Heart left ventricle (tissue), 16 donors: ENCODE measurements around the gene FAXDC2. TPM values are rescaled to one million over a fixed set of nuclear protein-coding genes. Genes with fewer than 3 reads are reported as not detected.
A peak's percentile ranks its signal among the peaks of the same experiment; 100 is the strongest.

ENCODE experiments used
- ATAC-seq, 4 donors: fragments of 200-7000 bp; cut with Tn5 transposase; one replicate each; pipeline ENCODE4 v1.9.1; 2020 to 2022; ENCODE audit warnings: moderate library complexity in 4 of 4, mild to moderate bottlenecking in 3 of 4, moderate number of reproducible peaks in 1 of 4
- DNase-seq, 5 donors: peaks; one replicate each; pipeline ENCODE4 v3.0.0-alpha.2; 2020
- H3K27ac ChIP-seq, 12 donors: fragments of 200-600 bp; sonication (generic) in 4 of 12; one replicate each; pipeline versions ENCODE4 v1.5.0 to v1.8.0; 2016 to 2022; ENCODE audit warnings: mild to moderate bottlenecking in 2 of 12
- H3K27me3 ChIP-seq, 9 donors: fragments of 200-600 bp; sonication (generic) in 2 of 9; one replicate each; pipeline versions ENCODE4 v1.5.1 to v1.8.0; 2016 to 2022; ENCODE audit warnings: mild to moderate bottlenecking in 3 of 9
- H3K36me3 ChIP-seq, 9 donors: fragments of 200-600 bp; sonication (generic) in 2 of 9; one replicate each; pipeline versions ENCODE4 v1.5.0 to v1.8.0; 2018 to 2022; ENCODE audit warnings: mild to moderate bottlenecking in 2 of 9
- H3K4me1 ChIP-seq, 12 donors: fragments of 200-600 bp; sonication (generic) in 4 of 12; one replicate each; pipeline versions ENCODE4 v1.5.0 to v1.8.0; 2016 to 2022; ENCODE audit warnings: mild to moderate bottlenecking in 3 of 12
- H3K4me3 ChIP-seq, 12 donors: fragments of 200-600 bp; sonication (generic) in 4 of 12; one replicate each; pipeline versions ENCODE4 v1.5.0 to v1.8.0; 2017 to 2022; ENCODE audit warnings: mild to moderate bottlenecking in 9 of 12, moderate library complexity in 4 of 12
- H3K9me3 ChIP-seq, 12 donors: fragments of 200-600 bp; sonication (generic) in 4 of 12; one replicate each; pipeline versions ENCODE4 v1.5.0 to v1.8.0; 2016 to 2022; ENCODE audit warnings: mild to moderate bottlenecking in 1 of 12
- POLR2A ChIP-seq, 2 donors: fragments of 450-650 bp; IDR thresholded peaks; one replicate each; pipeline ENCODE4 v1.6.1; 2017; ENCODE audit warnings: antibody characterized with exemption in 2 of 2, mild to moderate bottlenecking in 2 of 2, moderate library complexity in 2 of 2
- WGBS, 4 donors: extraction: QIAGEN DNeasy Blood & Tissue Kit in 2 of 4; methylation state at CpG; one replicate each; pipeline versions ENCODE4 v1.1.5 to v1.1.7; 2013 to 2018; 5-methylcytosine and 5-hydroxymethylcytosine counted together
- intact Hi-C, 10 donors: fragments of 100-400 bp; cut with DNase I; formaldehyde crosslinking; loops; one replicate each; pipeline versions ENCODE4 v1.11.1 to v1.14.2; 2022
- polyA plus RNA-seq, 2 donors: library from polyadenylated mRNA; stranded (reverse); fragments of 200-250 nt; gene quantifications; one replicate each; pipeline ENCODE4 v1.2.3, GENCODE V29; 2013
- total RNA-seq, 9 donors: library from RNA; depleted of rRNA in 2 of 9; stranded (reverse); fragments of >200 nt in 2 of 9; fragmentation: NEBNext Ultra II Directional in 3 of 9; extraction: Animal tissue kit (Norgen Biotek cat#: 25700) in 3 of 9; gene quantifications; one replicate each; pipeline versions ENCODE4 v1.1.0 to v1.2.4, GENCODE V29; 2016 to 2023
- TF ChIP-seq, protein P1 (sequence below), 12 donors: fragments of 200-600 bp; sonication (generic) in 4 of 12; IDR thresholded peaks; one replicate each; pipeline versions ENCODE4 v1.5.0 to v1.8.0; 2018 to 2022; ENCODE audit warnings: antibody characterized with exemption in 12 of 12, mild to moderate bottlenecking in 5 of 12
- donor health status: ischemic (EF 13 %, LVEDD 7.1; RV severe dilation, severe dysfunction).
- donor health status: healthy with polysubstance abuse.
- donor health status: DM: no; HTN: yes; CAD: no.
- donor health status: DM: no; HTN: no; CAD: no.
- donor health status: ischemic (EF 25% LVEDD 6.9; RV normal size, moderate dysfunction).
- donor health status: ischemic (EF 25% LVEDD 5.7; RV mildly dilated, moderate dysfunction).
- donor health status: healthy.
- donor health status: DM: yes; HTN: yes; CAD: no.
- donor health status: ischemic (EF 35%, LVEDD 5.7; RV mildly dilated, moderate dysfunction).
- donor health status: nonischemic (EF 11% LVEDD 7.7; RV severe dilation, severe dysfunction).
- donor health status: DM: yes; HTN: yes; CAD: no.
- donor health status: PGD.
- donor health status: ischemic (EF 29% LVEDD 5.4; RV normal size, mild dysfunction).
- donor health status: nonischemic (EF 23%, LVEDD 6.1; RV moderate dilation, normal function).

FAXDC2 gene
- total and polyA plus RNA-seq, 11 donors: 5.3 to 39.5 (median 21.9) TPM

DNA sequence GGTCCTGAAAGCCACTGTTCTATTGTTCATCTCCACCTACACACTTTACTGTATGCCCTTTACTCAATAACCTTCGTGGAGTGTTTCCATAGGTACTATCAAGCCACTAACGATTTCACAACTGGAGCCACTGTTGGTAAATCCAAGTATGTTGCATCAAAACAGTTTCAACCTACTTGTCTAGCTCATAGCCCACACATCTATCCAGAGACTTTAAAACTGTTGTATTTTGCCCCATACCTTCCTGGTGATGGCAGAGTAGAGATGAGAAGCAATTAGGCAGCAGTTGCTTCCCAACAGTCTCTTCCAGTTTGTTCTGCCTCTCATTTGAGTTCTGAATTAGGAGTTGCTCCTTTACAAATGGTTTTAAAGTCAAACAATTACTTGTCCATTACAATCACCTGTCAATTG, 607 bp downstream of the FAXDC2 start:
- ATAC-seq (peak; percentile 15 to 57 (median 42)), DNase-seq (no peak)
- Histone ChIP-seq H3K9me3 (no peaks in the 10 kb centered on the region), H3K36me3 (no peaks in the 10 kb centered on the region), H3K4me3 (peak overlapping the region; percentile 35 to 79 (median 62)), H3K27me3 (no peaks in the 10 kb centered on the region), H3K27ac (peak overlapping the region; percentile 43 to 95 (median 83)), H3K4me1 (peaks cover under 1 to 49% (median 25%) of the 10 kb centered on the region in 12 donors)
- TF ChIP-seq, protein P1, sequence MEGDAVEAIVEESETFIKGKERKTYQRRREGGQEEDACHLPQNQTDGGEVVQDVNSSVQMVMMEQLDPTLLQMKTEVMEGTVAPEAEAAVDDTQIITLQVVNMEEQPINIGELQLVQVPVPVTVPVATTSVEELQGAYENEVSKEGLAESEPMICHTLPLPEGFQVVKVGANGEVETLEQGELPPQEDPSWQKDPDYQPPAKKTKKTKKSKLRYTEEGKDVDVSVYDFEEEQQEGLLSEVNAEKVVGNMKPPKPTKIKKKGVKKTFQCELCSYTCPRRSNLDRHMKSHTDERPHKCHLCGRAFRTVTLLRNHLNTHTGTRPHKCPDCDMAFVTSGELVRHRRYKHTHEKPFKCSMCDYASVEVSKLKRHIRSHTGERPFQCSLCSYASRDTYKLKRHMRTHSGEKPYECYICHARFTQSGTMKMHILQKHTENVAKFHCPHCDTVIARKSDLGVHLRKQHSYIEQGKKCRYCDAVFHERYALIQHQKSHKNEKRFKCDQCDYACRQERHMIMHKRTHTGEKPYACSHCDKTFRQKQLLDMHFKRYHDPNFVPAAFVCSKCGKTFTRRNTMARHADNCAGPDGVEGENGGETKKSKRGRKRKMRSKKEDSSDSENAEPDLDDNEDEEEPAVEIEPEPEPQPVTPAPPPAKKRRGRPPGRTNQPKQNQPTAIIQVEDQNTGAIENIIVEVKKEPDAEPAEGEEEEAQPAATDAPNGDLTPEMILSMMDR (IDR thresholded peaks at IDR 0.05): no peak
- no peak for TF ChIP-seq POLR2A (IDR thresholded peaks at IDR 0.05)
- WGBS, 4 donors: 9 to 17% (median 12%) methylated on average over 2 of the region's 2 CpGs
- intact Hi-C loops: no loop called here

DNA sequence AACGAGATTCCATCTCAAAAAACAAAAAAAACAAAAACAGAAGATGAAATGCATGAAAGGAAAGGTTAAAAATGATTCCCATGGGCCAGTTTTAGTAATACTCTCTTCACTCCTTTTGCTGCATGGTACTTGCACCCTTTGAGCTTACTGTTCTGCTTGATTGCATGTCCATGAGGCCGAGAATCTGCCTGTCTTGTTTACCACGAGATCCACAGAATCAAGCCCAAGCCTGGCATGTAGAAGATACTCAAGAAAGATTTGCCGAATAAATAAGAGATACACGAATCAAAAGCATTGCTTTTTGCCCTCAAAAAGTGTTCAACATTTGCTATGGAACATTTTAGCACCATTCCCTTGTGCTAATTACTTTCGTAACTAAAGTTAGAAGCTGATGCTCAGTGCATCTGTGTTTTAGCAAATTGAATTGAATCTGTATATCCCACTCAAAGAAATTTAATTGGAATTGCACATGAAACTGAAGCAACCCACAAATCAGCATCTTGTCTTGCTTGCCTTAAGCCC, 1.1 kb downstream of the FAXDC2 start:
- ATAC-seq: no peak
- 50 to 55% (median 51%) methylated on average over 6 of the region's 6 CpGs for WGBS, 4 donors
- H3K27ac ChIP-seq: peak overlapping the region in 11 of 12 donors; percentile 77 to 95 (median 84)
- intact Hi-C loops: no loop called here
- peaks cover 3 to 53% (median 25%) of the 10 kb centered on the region in 12 donors for H3K4me1 ChIP-seq
- peak overlapping the region; percentile 35 to 79 (median 62) for H3K4me3 ChIP-seq
- H3K9me3 ChIP-seq: no peaks in the 10 kb centered on the region
- no peak for DNase-seq
- TF ChIP-seq POLR2A (IDR thresholded peaks at IDR 0.05): no peak
- TF ChIP-seq, protein P1 (IDR thresholded peaks at IDR 0.05): no peak
- H3K36me3 ChIP-seq: no peaks in the 10 kb centered on the region
- no peaks in the 10 kb centered on the region for H3K27me3 ChIP-seq

DNA sequence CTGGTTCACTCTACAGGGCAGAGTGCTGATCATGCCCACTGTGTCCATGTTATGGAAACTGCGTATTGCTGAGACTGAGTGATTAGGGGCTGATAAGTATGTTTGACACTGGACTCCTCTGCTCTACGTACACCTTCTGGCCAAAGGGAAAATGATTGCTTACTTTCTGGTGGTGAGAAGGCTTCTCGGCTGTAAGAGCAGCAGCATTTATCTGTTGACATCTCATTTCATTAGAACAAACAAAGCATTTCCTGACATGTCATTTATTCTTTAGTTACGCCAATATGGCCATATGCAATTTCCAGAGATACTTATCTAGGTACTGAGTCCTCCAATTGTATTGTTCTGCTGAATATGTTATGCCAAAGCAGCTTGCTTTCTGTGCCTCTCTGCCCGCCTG, 5.6 kb downstream of the FAXDC2 start:
- 63 to 67% (median 65%) methylated on average over 5 of the region's 5 CpGs for WGBS, 4 donors

More for the DNA sequence above, 5.6 kb downstream of the FAXDC2 start:
- DNase-seq (no peak), ATAC-seq (peak in 1 of 4 donors; percentile 24)
- intact Hi-C loops: no loop called here
- Histone ChIP-seq H3K4me3 (no peak overlapping the region), H3K4me1 (peaks cover 3 to 58% (median 13%) of the 10 kb centered on the region in 12 donors), H3K27me3 (no peaks in the 10 kb centered on the region), H3K36me3 (peaks cover 0 to 21% (median 0%) of the 10 kb centered on the region in 9 donors), H3K27ac (no peak overlapping the region), H3K9me3 (no peaks in the 10 kb centered on the region)
- TF ChIP-seq, protein P1 (IDR thresholded peaks at IDR 0.05): no peak
- peak in 1 of 2 donors; percentile 7 for TF ChIP-seq POLR2A (IDR thresholded peaks at IDR 0.05)
